Neuronal stem cell (in vitro differentiated cells): ENCODE measurements around the gene FBXL19. TPM values are rescaled to one million over a fixed set of nuclear protein-coding genes. Genes with fewer than 3 reads are reported as not detected.

Source experiments
- DNase-seq: peaks from one replicate; pipeline ENCODE4 v3.0.0-alpha.2; 2013; ENCODE audit warnings: low spot score
- H2AFZ ChIP-seq: one replicate; pipeline ENCODE4 v1.6.1; 2013; ENCODE audit warnings: mild to moderate bottlenecking, low read length, inconsistent platforms
- H2AK5ac ChIP-seq: 2 replicates; pipeline ENCODE4 v1.6.1; 2013; ENCODE audit warnings: low read depth, mild to moderate bottlenecking, inconsistent platforms, low read length, moderate library complexity, mixed read lengths
- H2BK120ac ChIP-seq: 2 replicates; pipeline ENCODE4 v1.6.1; 2013; ENCODE audit warnings: low read depth, mild to moderate bottlenecking, inconsistent platforms, low read length, moderate library complexity, mixed read lengths
- H2BK12ac ChIP-seq: one replicate; pipeline ENCODE4 v1.6.1; 2013; ENCODE audit warnings: low read length, inconsistent platforms
- H2BK15ac ChIP-seq: 2 replicates; pipeline ENCODE4 v1.6.1; 2013; ENCODE audit warnings: mild to moderate bottlenecking, low read length, inconsistent platforms, mixed read lengths
- H2BK5ac ChIP-seq: one replicate; pipeline ENCODE4 v1.6.1; 2013; ENCODE audit warnings: inconsistent platforms, mild to moderate bottlenecking, low read length, moderate library complexity
- H3K14ac ChIP-seq: one replicate; pipeline ENCODE4 v1.6.1; 2013; ENCODE audit warnings: low read length, inconsistent platforms
- H3K18ac ChIP-seq: 2 replicates; pipeline ENCODE4 v1.6.1; 2013; ENCODE audit warnings: low read length, inconsistent platforms
- H3K23ac ChIP-seq: 2 replicates; pipeline ENCODE4 v1.6.1; 2013; ENCODE audit warnings: low read depth, mild to moderate bottlenecking, mixed read lengths, low read length, inconsistent platforms; ENCODE audit not compliant: poor library complexity
- H3K27ac ChIP-seq: replicated peaks from 3 replicates; pipeline ENCODE4 v1.5.1; 2013; ENCODE audit warnings: low read length, inconsistent platforms
- H3K27me3 ChIP-seq, 3 experiments: 2 replicates each; pipeline ENCODE4 v1.6.1; 2013; ENCODE audit warnings: low read length in 3 of 3, mild to moderate bottlenecking in 2 of 3, inconsistent platforms in 1 of 3, low read depth in 1 of 3, mixed read lengths in 1 of 3, moderate library complexity in 1 of 3; ENCODE audit not compliant: control insufficient read depth in 3 of 3, insufficient read depth in 3 of 3
- H3K36me3 ChIP-seq, 2 donors: replicated peaks in 1 of 2; 2 replicates each; pipeline ENCODE4 v1.6.1; 2013; ENCODE audit warnings: low read length in 2 of 2; ENCODE audit not compliant: control insufficient read depth in 2 of 2, insufficient read depth in 2 of 2
- H3K4ac ChIP-seq: 2 replicates; pipeline ENCODE4 v1.6.1; 2013; ENCODE audit warnings: inconsistent platforms, mild to moderate bottlenecking, low read length, moderate library complexity
- H3K4me1 ChIP-seq, 2 donors: 1 replicate in 1 of 2; 2 replicates in 1 of 2; pipeline ENCODE4 v1.6.1; 2013; ENCODE audit warnings: low read length in 2 of 2, low read depth in 1 of 2; ENCODE audit not compliant: control insufficient read depth in 2 of 2, insufficient read depth in 1 of 2
- H3K4me2 ChIP-seq: one replicate; pipeline ENCODE4 v1.6.1; 2013; ENCODE audit warnings: mild to moderate bottlenecking, low read length, inconsistent platforms; ENCODE audit not compliant: insufficient read depth, poor library complexity, severe bottlenecking
- H3K4me3 ChIP-seq, 2 donors: 2 replicates each; pipeline ENCODE4 v1.5.1; 2013; ENCODE audit warnings: low read length in 2 of 2, mild to moderate bottlenecking in 2 of 2, inconsistent platforms in 1 of 2, moderate library complexity in 1 of 2
- H3K79me1 ChIP-seq: one replicate; pipeline ENCODE4 v1.6.1; 2013; ENCODE audit warnings: low read depth, mild to moderate bottlenecking, inconsistent platforms, low read length, moderate library complexity
- H3K9ac ChIP-seq: one replicate; pipeline ENCODE4 v1.6.1; 2013; ENCODE audit warnings: mild to moderate bottlenecking, low read depth, low read length, inconsistent platforms; ENCODE audit not compliant: poor library complexity
- H3K9me3 ChIP-seq, 2 donors: replicated peaks in 1 of 2; 2 replicates each; pipeline versions ENCODE3 to v1.6.1; 2013; ENCODE audit warnings: low read length in 2 of 2, mild to moderate bottlenecking in 2 of 2, inconsistent platforms in 1 of 2, low read depth in 1 of 2, mixed read lengths in 1 of 2, moderate library complexity in 1 of 2; ENCODE audit not compliant: control insufficient read depth in 2 of 2, insufficient read depth in 1 of 2
- H4K8ac ChIP-seq: one replicate; pipeline ENCODE4 v1.6.1; 2013; ENCODE audit warnings: low read depth, mild to moderate bottlenecking, inconsistent platforms, low read length, moderate library complexity
- H4K91ac ChIP-seq: one replicate; pipeline ENCODE4 v1.6.1; 2013; ENCODE audit warnings: low read length, low read depth, mild to moderate bottlenecking, inconsistent platforms; ENCODE audit not compliant: poor library complexity
- WGBS, 2 donors: extraction: QIAGEN DNeasy Blood & Tissue Kit; methylation state at CpG; one replicate each; pipeline ENCODE4 v1.1.7; 2013; ENCODE audit warnings: missing lambda C conversion rate in 2 of 2, mixed read lengths in 1 of 2; ENCODE audit not compliant: insufficient read length in 2 of 2, insufficient replicate concordance in 1 of 2; ENCODE audit errors: extremely low coverage in 2 of 2; 5-methylcytosine and 5-hydroxymethylcytosine counted together
- polyA plus RNA-seq, 2 experiments: library from polyadenylated mRNA; stranded (reverse); fragments of 200-250 nt; gene quantifications; one replicate each; pipeline ENCODE4 v1.2.3, GENCODE V29; 2013

FBXL19 gene, protein sequence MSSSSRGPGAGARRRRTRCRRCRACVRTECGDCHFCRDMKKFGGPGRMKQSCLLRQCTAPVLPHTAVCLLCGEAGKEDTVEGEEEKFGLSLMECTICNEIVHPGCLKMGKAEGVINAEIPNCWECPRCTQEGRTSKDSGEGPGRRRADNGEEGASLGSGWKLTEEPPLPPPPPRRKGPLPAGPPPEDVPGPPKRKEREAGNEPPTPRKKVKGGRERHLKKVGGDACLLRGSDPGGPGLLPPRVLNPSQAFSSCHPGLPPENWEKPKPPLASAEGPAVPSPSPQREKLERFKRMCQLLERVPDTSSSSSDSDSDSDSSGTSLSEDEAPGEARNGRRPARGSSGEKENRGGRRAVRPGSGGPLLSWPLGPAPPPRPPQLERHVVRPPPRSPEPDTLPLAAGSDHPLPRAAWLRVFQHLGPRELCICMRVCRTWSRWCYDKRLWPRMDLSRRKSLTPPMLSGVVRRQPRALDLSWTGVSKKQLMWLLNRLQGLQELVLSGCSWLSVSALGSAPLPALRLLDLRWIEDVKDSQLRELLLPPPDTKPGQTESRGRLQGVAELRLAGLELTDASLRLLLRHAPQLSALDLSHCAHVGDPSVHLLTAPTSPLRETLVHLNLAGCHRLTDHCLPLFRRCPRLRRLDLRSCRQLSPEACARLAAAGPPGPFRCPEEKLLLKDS
- 60.7 TPM for polyA plus RNA-seq (2013, experiment 1 of 2)
- polyA plus RNA-seq (2013, experiment 2 of 2): 57.8 TPM

DNA sequence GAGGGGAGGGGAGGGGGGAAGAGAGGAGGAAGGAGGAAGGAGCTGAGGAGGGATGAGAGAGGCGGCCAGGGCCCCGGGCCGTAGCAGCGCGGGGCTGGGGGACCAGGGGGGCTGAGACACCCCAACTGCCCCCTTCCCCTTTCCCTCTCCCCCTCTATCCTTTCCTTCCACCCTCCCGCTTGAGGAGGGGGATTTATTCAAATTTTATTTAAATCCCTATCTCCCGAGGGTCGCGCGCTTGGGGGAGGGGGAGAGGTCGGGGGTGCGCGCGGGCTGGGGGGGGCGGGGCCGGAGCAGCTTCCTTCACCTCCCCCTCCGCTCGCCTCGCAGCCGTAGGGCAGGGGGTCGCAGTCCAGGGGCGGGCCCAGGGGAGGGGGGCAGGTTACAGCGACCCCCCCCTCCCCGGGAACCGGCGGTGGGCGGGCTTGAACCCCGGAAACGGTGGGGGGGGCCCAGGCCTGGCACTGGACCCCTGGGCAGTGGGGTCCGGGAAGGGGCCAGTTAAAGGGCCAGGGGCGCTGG is at the start of gene FBXL19:
FBXL19 (plus strand) TSS at position 19 of the 522 bp plus-strand sequence. CDS start 2,183 bp downstream, outside the sequence.
- peaks cover 8% of the 10 kb centered on the region for H3K79me1 ChIP-seq
- no peak within 1 kb of the TSS for H4K8ac ChIP-seq
- peak within 1 kb of the TSS; percentile 97 for H3K18ac ChIP-seq
- H3K14ac ChIP-seq: no peak within 1 kb of the TSS
- peaks cover 7 to 8% of the 10 kb centered on the region in 2 donors for H3K4me1 ChIP-seq
- H3K27ac ChIP-seq: peak within 1 kb of the TSS; percentile 82
- H3K23ac ChIP-seq: peak within 1 kb of the TSS; percentile 40
- H2BK15ac ChIP-seq: peak within 1 kb of the TSS; percentile 61
- no peak within 1 kb of the TSS for H2BK120ac ChIP-seq
- H3K9ac ChIP-seq: peak within 1 kb of the TSS; percentile 93
- H2AFZ ChIP-seq: peak within 1 kb of the TSS; percentile 89
- peak within 1 kb of the TSS; percentile 81 for H3K4ac ChIP-seq
- H3K9me3 ChIP-seq: no peaks in the 10 kb centered on the region
- peak within 1 kb of the TSS; percentile 89 for H2AK5ac ChIP-seq
- no peak within 1 kb of the TSS for H2BK12ac ChIP-seq
- peak within 1 kb of the TSS; percentile 72 for H3K4me2 ChIP-seq
- H3K36me3 ChIP-seq: peaks cover 17 to 33% of the 10 kb centered on the region in 2 donors
- peak within 1 kb of the TSS; percentile 76 to 93 for H3K4me3 ChIP-seq
- no peaks in the 10 kb centered on the region for H3K27me3 ChIP-seq
- H2BK5ac ChIP-seq: peak within 1 kb of the TSS; percentile 84
- H4K91ac ChIP-seq: peak within 1 kb of the TSS; percentile 12
- DNase-seq: peak; percentile 85
- WGBS, 2 donors: no CpG with 5 or more reads among the region's 31 CpGs

- DNase-seq: no peak
Observed at GRCh38 chr16:30874244-30874820, 49.0 kb upstream of the FBXL19 start.

GRCh38 chr16:30874821-30875717 is 48.3 kb upstream of the FBXL19 start:
- H3K23ac ChIP-seq: peak overlapping the region; percentile 99
- peak; percentile 87 for DNase-seq
- no peak overlapping the region for H3K4ac ChIP-seq
- no peaks in the 10 kb centered on the region for H3K79me1 ChIP-seq
- H2BK120ac ChIP-seq: no peak overlapping the region
- H3K27me3 ChIP-seq: no peaks in the 10 kb centered on the region
- peak overlapping the region; percentile 91 for H2AFZ ChIP-seq
- no peaks in the 10 kb centered on the region for H3K9me3 ChIP-seq
- no peak overlapping the region for H2BK15ac ChIP-seq
- H4K91ac ChIP-seq: no peak overlapping the region
- peak overlapping the region; percentile 87 for H2BK12ac ChIP-seq
- H3K14ac ChIP-seq: peak overlapping the region; percentile 97
- H3K27ac ChIP-seq: peak overlapping the region; percentile 89
- peak overlapping the region; percentile 92 to 94 for H3K4me3 ChIP-seq
- H3K4me2 ChIP-seq: peak overlapping the region; percentile 85
- H3K9ac ChIP-seq: peak overlapping the region; percentile 99
- peaks cover 6 to 17% of the 10 kb centered on the region in 2 donors for H3K36me3 ChIP-seq
- H3K18ac ChIP-seq: peak overlapping the region; percentile 99
- no peak overlapping the region for H4K8ac ChIP-seq
- no CpG with 5 or more reads among the region's 85 CpGs for WGBS, 2 donors
- peaks cover 9 to 11% of the 10 kb centered on the region in 2 donors for H3K4me1 ChIP-seq
- peak overlapping the region; percentile 93 for H2AK5ac ChIP-seq
- peak overlapping the region; percentile 62 for H2BK5ac ChIP-seq

More at GRCh38 chr16:30874244-30874820, 49.0 kb upstream of the FBXL19 start:
- no peaks in the 10 kb centered on the region for H3K9me3 ChIP-seq
- no peak overlapping the region for H2AK5ac ChIP-seq
- H3K14ac ChIP-seq: peak overlapping the region; percentile 97
- H3K18ac ChIP-seq: peak overlapping the region; percentile 99
- H2BK12ac ChIP-seq: no peak overlapping the region
- H3K9ac ChIP-seq: peak overlapping the region; percentile 99
- H2AFZ ChIP-seq: peak overlapping the region; percentile 91
- H3K4me2 ChIP-seq: peak overlapping the region; percentile 85
- H3K4ac ChIP-seq: no peak overlapping the region
- H3K4me3 ChIP-seq: peak overlapping the region; percentile 92 to 94
- H3K27ac ChIP-seq: no peak overlapping the region
- no peak overlapping the region for H2BK15ac ChIP-seq
- no peak overlapping the region for H2BK120ac ChIP-seq
- H3K4me1 ChIP-seq: peaks cover 9 to 11% of the 10 kb centered on the region in 2 donors
- H3K79me1 ChIP-seq: no peaks in the 10 kb centered on the region
- H4K91ac ChIP-seq: no peak overlapping the region
- no peaks in the 10 kb centered on the region for H3K27me3 ChIP-seq
- H3K23ac ChIP-seq: peak overlapping the region; percentile 99
- peaks cover 6 to 12% of the 10 kb centered on the region in 2 donors for H3K36me3 ChIP-seq
- no CpG with 5 or more reads among the region's 23 CpGs for WGBS, 2 donors
- peak overlapping the region; percentile 62 for H2BK5ac ChIP-seq
- H4K8ac ChIP-seq: no peak overlapping the region
